K562 (cell line): ENCODE measurements around the gene ZBTB22. TPM values are rescaled to one million over a fixed set of nuclear protein-coding genes. Genes with fewer than 3 reads are reported as not detected.

Experiments used
- CBFA2T3 ChIP-seq: fragments of 450-650 bp; IDR thresholded peaks from 2 replicates; pipeline ENCODE4 v1.6.1; 2017
- GATAD2A ChIP-seq: fragments of 450-650 bp; IDR thresholded peaks from 2 replicates; pipeline ENCODE4 v1.6.1; 2017
- KLF6 ChIP-seq: fragments of 250-450 bp; sonication (Bioruptor Pico); IDR thresholded peaks from 2 replicates; pipeline ENCODE4 v1.4.0; 2020; ENCODE audit warnings: mild to moderate bottlenecking, moderate library complexity, borderline replicate concordance
- NRF1 ChIP-seq, 2 experiments: fragments of 450-650 bp; IDR thresholded peaks in 1 of 2; conservative IDR thresholded peaks in 1 of 2; 2 replicates each; pipeline ENCODE4 v1.6.1; 2014; ENCODE audit warnings: mild to moderate bottlenecking in 2 of 2
- PHF8 ChIP-seq: fragments of 200-600 bp; sonication (generic); IDR thresholded peaks from 2 replicates; pipeline ENCODE4 v1.6.1; 2012; ENCODE audit warnings: mixed run types, mild to moderate bottlenecking, inconsistent platforms, low read length, moderate library complexity, borderline replicate concordance
- SUPT5H ChIP-seq: fragments of 450-650 bp; IDR thresholded peaks from 2 replicates; pipeline ENCODE4 v1.6.1; 2016
- TCF3 ChIP-seq: sonication (generic); formaldehyde crosslinking; IDR thresholded peaks from 2 replicates; pipeline ENCODE4 v1.4.0; 2020; ENCODE audit warnings: mild to moderate bottlenecking, missing genetic modification reagents
- U2AF1 ChIP-seq: fragments of 200-400 bp; formaldehyde crosslinking; optimal IDR thresholded peaks from 2 replicates; pipeline ENCODE3; 2017; ENCODE audit warnings: mild to moderate bottlenecking, low read depth, low read length, moderate library complexity
- ZFP30 ChIP-seq: fragments of 250-450 bp; sonication (Bioruptor Pico); IDR thresholded peaks from 2 replicates; pipeline ENCODE4 v1.8.0; 2022; ENCODE audit warnings: moderate library complexity, mild to moderate bottlenecking, inconsistent platforms, borderline replicate concordance
- ZNF140 ChIP-seq: fragments of 250-450 bp; sonication (Bioruptor Pico); IDR thresholded peaks from 2 replicates; pipeline ENCODE4 v1.8.0; 2021; ENCODE audit warnings: moderate library complexity, mild to moderate bottlenecking, inconsistent platforms
- ZNF23 ChIP-seq: fragments of 250-450 bp; sonication (Bioruptor Pico); IDR thresholded peaks from 2 replicates; pipeline ENCODE4 v1.4.0; 2020; ENCODE audit warnings: mild to moderate bottlenecking
- ZNF75A ChIP-seq: fragments of 450-650 bp; formaldehyde crosslinking; IDR thresholded peaks from 2 replicates; pipeline ENCODE4 v1.4.0; 2020; ENCODE audit warnings: mild to moderate bottlenecking
- polyA plus RNA-seq, 8 experiments: library from polyadenylated mRNA; depleted of rRNA in 4 of 8; stranded (reverse) in 5 of 8; unstranded in 3 of 8; fragments of >200 nt; fragmentation: Nextera tagmentation in 2 of 8; fragmentation: Illumina TruSeq in 1 of 8; extraction: Ambion mirVana in 2 of 8; extraction: Trizol in 1 of 8; gene quantifications; 2 replicates each; pipeline versions ENCODE4 v1.2.1 to v1.2.3, GENCODE V29; 2011 to 2014; ENCODE audit warnings: inconsistent platforms in 1 of 8, missing spikeins in 1 of 8
- total RNA-seq, 7 experiments: library from RNA; depleted of rRNA in 6 of 7; stranded (reverse); fragments of >200 nt in 6 of 7; fragmentation: Illumina TruSeq in 2 of 7; extraction: Trizol in 2 of 7; gene quantifications; 2 replicates each; pipeline versions ENCODE4 v1.2.1 to v1.2.3, GENCODE V29; 2011 to 2021; ENCODE audit warnings: low replicate concordance in 1 of 7
- TF ChIP-seq, protein P1 (sequence below), 2 experiments: IDR thresholded peaks in 1 of 2; conservative IDR thresholded peaks in 1 of 2; 2 replicates each; pipeline ENCODE4 v1.6.1; 2016; ENCODE audit warnings: low read depth in 2 of 2, mild to moderate bottlenecking in 1 of 2, missing compliant biosample characterization in 1 of 2, missing genetic modification characterization in 1 of 2, moderate library complexity in 1 of 2
- TF ChIP-seq, protein P2 (sequence below): fragments of 200-800 bp; sonication (Bioruptor generic); IDR thresholded peaks from 2 replicates; pipeline ENCODE4 v1.6.1; 2017; ENCODE audit warnings: missing genetic modification characterization, missing compliant biosample characterization
- TF ChIP-seq, protein P3 (sequence below): fragments of 450-650 bp; formaldehyde crosslinking; IDR thresholded peaks from 2 replicates; pipeline ENCODE4 v1.4.0; 2020; ENCODE audit warnings: mild to moderate bottlenecking, moderate library complexity
- TF ChIP-seq, protein P4 (sequence below): fragments of 200-800 bp; sonication (Bioruptor generic); IDR thresholded peaks from 2 replicates; pipeline ENCODE4 v1.6.1; 2017; ENCODE audit warnings: missing genetic modification characterization, missing compliant biosample characterization

ZBTB22 gene
- total and polyA plus RNA-seq, 9 of the 15 experiments (the other 6 are each of a cell fraction or from before 2014, with no cell fraction given), result 0.21 to 11.9 (median 7.1) TPM

DNA sequence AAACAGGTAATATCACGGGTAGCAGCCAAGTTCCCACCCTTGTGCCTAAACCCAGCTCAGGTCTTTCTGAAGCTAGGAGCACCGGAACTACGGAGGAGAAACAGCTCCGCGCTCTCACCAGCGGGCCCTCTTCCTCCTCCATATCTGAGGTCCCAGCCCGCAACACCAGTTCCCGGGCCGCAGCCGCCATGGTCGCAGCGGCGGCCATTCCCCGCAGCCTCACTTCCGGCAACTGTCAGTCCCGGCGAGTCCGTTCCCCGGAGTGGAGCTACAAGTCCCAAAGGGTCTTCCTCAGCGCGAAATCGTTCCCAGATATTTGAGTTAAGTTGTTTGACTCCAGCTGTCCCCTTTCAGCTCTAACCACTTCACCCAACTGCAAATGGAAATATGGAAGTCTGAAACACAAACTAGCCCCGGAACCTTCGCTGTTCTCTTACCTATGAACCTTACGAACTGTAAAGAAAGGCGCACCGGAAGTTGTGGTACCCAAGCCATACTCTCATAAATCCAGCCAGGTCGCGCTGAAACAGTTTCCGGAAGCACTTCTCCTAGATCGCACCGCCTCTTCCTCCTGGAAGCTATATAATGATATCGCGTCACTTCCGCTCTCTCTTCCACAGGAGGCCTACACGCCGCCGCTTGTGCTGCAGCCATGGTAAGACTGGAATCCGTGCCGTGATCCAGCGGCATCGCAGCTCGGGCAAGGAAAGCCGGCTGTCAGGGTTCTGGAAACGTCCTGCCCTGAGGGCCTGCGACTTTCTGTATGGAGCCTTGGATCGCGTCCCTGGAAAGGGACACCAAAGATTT, 45.9 kb downstream of the ZBTB22 start, which contains the start of the genes RPS18 and VPS52 (continued):
- TF ChIP-seq, protein P1, sequence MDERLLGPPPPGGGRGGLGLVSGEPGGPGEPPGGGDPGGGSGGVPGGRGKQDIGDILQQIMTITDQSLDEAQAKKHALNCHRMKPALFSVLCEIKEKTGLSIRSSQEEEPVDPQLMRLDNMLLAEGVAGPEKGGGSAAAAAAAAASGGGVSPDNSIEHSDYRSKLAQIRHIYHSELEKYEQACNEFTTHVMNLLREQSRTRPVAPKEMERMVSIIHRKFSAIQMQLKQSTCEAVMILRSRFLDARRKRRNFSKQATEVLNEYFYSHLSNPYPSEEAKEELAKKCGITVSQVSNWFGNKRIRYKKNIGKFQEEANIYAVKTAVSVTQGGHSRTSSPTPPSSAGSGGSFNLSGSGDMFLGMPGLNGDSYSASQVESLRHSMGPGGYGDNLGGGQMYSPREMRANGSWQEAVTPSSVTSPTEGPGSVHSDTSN (CRISPR knock-in tag; IDR thresholded peaks at IDR 0.05; ENCODE audit: low read depth), result no peak
- TF ChIP-seq, protein P1 (tag; conservative IDR thresholded peaks at IDR 0.05; ENCODE audit: low read depth), result peak; percentile 95
- TF ChIP-seq NRF1 (conservative IDR thresholded peaks at IDR 0.05 in 1 of 2, IDR thresholded peaks at IDR 0.05 in 1 of 2), result peak in 1 of 2 experiments; percentile 18; a peak in 1 of 4 replicates
- no peak for TF ChIP-seq U2AF1
- TF ChIP-seq TCF3 (CRISPR knock-in tag), result peak; percentile 34; the same call in 1 of the 2 replicates
- TF ChIP-seq, protein P2, sequence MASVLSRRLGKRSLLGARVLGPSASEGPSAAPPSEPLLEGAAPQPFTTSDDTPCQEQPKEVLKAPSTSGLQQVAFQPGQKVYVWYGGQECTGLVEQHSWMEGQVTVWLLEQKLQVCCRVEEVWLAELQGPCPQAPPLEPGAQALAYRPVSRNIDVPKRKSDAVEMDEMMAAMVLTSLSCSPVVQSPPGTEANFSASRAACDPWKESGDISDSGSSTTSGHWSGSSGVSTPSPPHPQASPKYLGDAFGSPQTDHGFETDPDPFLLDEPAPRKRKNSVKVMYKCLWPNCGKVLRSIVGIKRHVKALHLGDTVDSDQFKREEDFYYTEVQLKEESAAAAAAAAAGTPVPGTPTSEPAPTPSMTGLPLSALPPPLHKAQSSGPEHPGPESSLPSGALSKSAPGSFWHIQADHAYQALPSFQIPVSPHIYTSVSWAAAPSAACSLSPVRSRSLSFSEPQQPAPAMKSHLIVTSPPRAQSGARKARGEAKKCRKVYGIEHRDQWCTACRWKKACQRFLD (CRISPR knock-in tag), result peak; percentile 96
- TF ChIP-seq GATAD2A, result peak; percentile 51; the same call in 1 of the 2 replicates
- peak; percentile 100 for TF ChIP-seq SUPT5H
- TF ChIP-seq PHF8, result peak; percentile 100
- 0 out of 2 replicates have a peak, but pooled peaks have one; percentile 39 for TF ChIP-seq ZNF75A
- TF ChIP-seq, protein P3, sequence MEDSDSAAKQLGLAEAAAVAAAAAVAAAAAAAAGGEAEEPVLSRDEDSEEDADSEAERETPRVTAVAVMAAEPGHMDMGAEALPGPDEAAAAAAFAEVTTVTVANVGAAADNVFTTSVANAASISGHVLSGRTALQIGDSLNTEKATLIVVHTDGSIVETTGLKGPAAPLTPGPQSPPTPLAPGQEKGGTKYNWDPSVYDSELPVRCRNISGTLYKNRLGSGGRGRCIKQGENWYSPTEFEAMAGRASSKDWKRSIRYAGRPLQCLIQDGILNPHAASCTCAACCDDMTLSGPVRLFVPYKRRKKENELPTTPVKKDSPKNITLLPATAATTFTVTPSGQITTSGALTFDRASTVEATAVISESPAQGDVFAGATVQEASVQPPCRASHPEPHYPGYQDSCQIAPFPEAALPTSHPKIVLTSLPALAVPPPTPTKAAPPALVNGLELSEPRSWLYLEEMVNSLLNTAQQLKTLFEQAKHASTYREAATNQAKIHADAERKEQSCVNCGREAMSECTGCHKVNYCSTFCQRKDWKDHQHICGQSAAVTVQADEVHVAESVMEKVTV (CRISPR knock-in tag), result 0 out of 2 replicates have a peak, but pooled peaks have one; percentile 29
- no peak; the same call in 1 of the 2 replicates for TF ChIP-seq ZFP30
- peak; percentile 41; the same call in 1 of the 2 replicates for TF ChIP-seq ZNF23 (CRISPR knock-in tag)
- peak; percentile 35 for TF ChIP-seq KLF6 (CRISPR knock-in tag)
- TF ChIP-seq, protein P4, sequence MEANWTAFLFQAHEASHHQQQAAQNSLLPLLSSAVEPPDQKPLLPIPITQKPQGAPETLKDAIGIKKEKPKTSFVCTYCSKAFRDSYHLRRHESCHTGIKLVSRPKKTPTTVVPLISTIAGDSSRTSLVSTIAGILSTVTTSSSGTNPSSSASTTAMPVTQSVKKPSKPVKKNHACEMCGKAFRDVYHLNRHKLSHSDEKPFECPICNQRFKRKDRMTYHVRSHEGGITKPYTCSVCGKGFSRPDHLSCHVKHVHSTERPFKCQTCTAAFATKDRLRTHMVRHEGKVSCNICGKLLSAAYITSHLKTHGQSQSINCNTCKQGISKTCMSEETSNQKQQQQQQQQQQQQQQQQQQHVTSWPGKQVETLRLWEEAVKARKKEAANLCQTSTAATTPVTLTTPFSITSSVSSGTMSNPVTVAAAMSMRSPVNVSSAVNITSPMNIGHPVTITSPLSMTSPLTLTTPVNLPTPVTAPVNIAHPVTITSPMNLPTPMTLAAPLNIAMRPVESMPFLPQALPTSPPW, result peak; percentile 65
- peak; percentile 81 for TF ChIP-seq CBFA2T3
- TF ChIP-seq ZNF140, result no peak
